ENCODE measurements around the gene PPID. TPM values are rescaled to one million over a fixed set of nuclear protein-coding genes. Genes with fewer than 3 reads are reported as not detected.

The PPID gene
- total and polyA plus RNA-seq, 2 donors (not counting 1 experiment from before 2014, with no cell fraction given): 9.4 to 23.7 TPM

DNA sequence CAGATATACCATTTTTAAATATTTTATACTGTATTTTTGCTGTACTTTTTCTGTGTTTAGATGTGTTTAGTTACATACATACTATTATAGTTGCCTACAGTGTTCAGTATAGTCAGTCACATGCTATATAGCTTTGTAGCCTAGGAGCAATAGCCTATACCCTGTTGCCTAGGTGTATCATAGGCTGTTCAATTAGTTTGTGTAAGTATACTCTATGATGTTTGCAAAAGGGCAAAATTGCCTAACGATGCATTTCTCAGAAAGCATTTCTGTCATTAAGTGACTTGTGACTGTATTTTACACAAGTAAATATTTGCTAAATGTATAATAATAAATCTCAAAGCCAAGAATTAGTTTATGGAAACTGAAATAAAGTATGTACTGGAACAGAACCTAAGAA, 41.6 kb downstream of the PPID start:
- no peaks in the 10 kb centered on the region for H3K4me1 ChIP-seq (ENCODE audit: control insufficient read depth in 2 of 2, insufficient read depth in 2 of 2, low read length in 2 of 2)

GRCh38 chr4:158678767-158679166, 44.4 kb downstream of the PPID start:
- peaks cover 1% of the 10 kb centered on the region for H3K4me1 Mint-ChIP-seq
- Histone ChIP-seq H3K4me1 (ENCODE audit: control insufficient read depth in 2 of 2, insufficient read depth in 2 of 2, low read length in 2 of 2) (no peaks in the 10 kb centered on the region), H3K9me3 (ENCODE audit: control extremely low read depth in 1 of 3, control insufficient read depth in 2 of 3, insufficient read depth in 1 of 3, low read length in 2 of 3) (no peaks in the 10 kb centered on the region), H2AFZ (ENCODE audit: insufficient read depth, low read depth, low read length, poor library complexity, severe bottlenecking) (no peak overlapping the region), H3K36me3 (replicated peaks in 1 of 2; ENCODE audit: control extremely low read depth in 1 of 2, control insufficient read depth in 1 of 2, extremely low read depth in 1 of 2, insufficient read depth in 2 of 2, low read length in 1 of 2) (no peaks in the 10 kb centered on the region), H3K4me3 (ENCODE audit: control extremely low read depth in 1 of 5, extremely low read depth in 1 of 5, insufficient read depth in 1 of 5, low read depth in 2 of 5, low read length in 4 of 5) (no peak overlapping the region), H4K20me1 (ENCODE audit: control insufficient read depth, insufficient read depth, low read length, poor library complexity, severe bottlenecking) (no peaks in the 10 kb centered on the region), H3K79me2 (ENCODE audit: control insufficient read depth, insufficient read depth, low read length) (peaks cover 11% of the 10 kb centered on the region), H3K27ac (ENCODE audit: low read length in 2 of 2) (no peak overlapping the region), H3K9ac (ENCODE audit: low read length) (no peak overlapping the region), H3K4me2 (replicated peaks; ENCODE audit: low read depth, low read length, poor library complexity, severe bottlenecking) (no peak overlapping the region), H3K27me3 (replicated peaks in 1 of 4; ENCODE audit: control extremely low read depth in 1 of 4, control insufficient read depth in 3 of 4, insufficient read depth in 4 of 4, low read length in 3 of 4) (no peaks in the 10 kb centered on the region)
- intact Hi-C loops (cut with micrococcal nuclease): loop anchor here (10.0 kb wide), 1 partner anchor 396 kb away; no protein-coding TSS in a partner anchor
- ATAC-seq (ENCODE audit: low read depth) (no peak), DNase-seq (no peak)
- no peak overlapping the region for H3K4me3 Mint-ChIP-seq
- ChIA-PET POLR2A (no interaction called here), CTCF (interaction anchor here (1.0 kb wide), 1 partner anchor 12 kb away, joined by 3 read pairs; no protein-coding TSS in a partner anchor)
- H3K9me3 Mint-ChIP-seq (ENCODE audit: insufficient read depth): no peaks in the 10 kb centered on the region
- H3K27me3 Mint-ChIP-seq: no peaks in the 10 kb centered on the region
- TF ChIP-seq EZH2 (IDR thresholded peaks at IDR 0.05; ENCODE audit: borderline replicate concordance, insufficient read depth, low read depth, low read length, poor library complexity, severe bottlenecking) (no peak), CTCF (IDR thresholded peaks at IDR 0.05) (no peak)
- no CpG with 5 or more reads among the region's 2 CpGs for WGBS (ENCODE audit: insufficient coverage)
- no peak overlapping the region for H3K27ac Mint-ChIP-seq

More for the DNA sequence above, 41.6 kb downstream of the PPID start:
- no CpG with 5 or more reads among the region's 1 CpG for WGBS (ENCODE audit: insufficient coverage)
- CTCF ChIA-PET: interaction anchor here (1.4 kb wide), 1 partner anchor 15 kb away, joined by 3 read pairs; no protein-coding TSS in a partner anchor
- Histone ChIP-seq H3K4me2 (replicated peaks; ENCODE audit: low read depth, low read length, poor library complexity, severe bottlenecking) (no peak overlapping the region), H4K20me1 (ENCODE audit: control insufficient read depth, insufficient read depth, low read length, poor library complexity, severe bottlenecking) (no peaks in the 10 kb centered on the region), H3K27ac (ENCODE audit: low read length in 2 of 2) (no peak overlapping the region), H3K27me3 (replicated peaks in 1 of 4; ENCODE audit: control extremely low read depth in 1 of 4, control insufficient read depth in 3 of 4, insufficient read depth in 4 of 4, low read length in 3 of 4) (no peaks in the 10 kb centered on the region), H3K36me3 (replicated peaks in 1 of 2; ENCODE audit: control extremely low read depth in 1 of 2, control insufficient read depth in 1 of 2, extremely low read depth in 1 of 2, insufficient read depth in 2 of 2, low read length in 1 of 2) (peaks cover 1 to 4% of the 10 kb centered on the region in 2 experiments), H3K9ac (ENCODE audit: low read length) (no peak overlapping the region), H3K79me2 (ENCODE audit: control insufficient read depth, insufficient read depth, low read length) (peaks cover 4% of the 10 kb centered on the region), H2AFZ (ENCODE audit: insufficient read depth, low read depth, low read length, poor library complexity, severe bottlenecking) (no peak overlapping the region), H3K9me3 (ENCODE audit: control extremely low read depth in 1 of 3, control insufficient read depth in 2 of 3, insufficient read depth in 1 of 3, low read length in 2 of 3) (no peaks in the 10 kb centered on the region), H3K4me3 (ENCODE audit: control extremely low read depth in 1 of 5, extremely low read depth in 1 of 5, insufficient read depth in 1 of 5, low read depth in 2 of 5, low read length in 4 of 5) (no peak overlapping the region)
- TF ChIP-seq CTCF (IDR thresholded peaks at IDR 0.05) (no peak), EZH2 (IDR thresholded peaks at IDR 0.05; ENCODE audit: borderline replicate concordance, insufficient read depth, low read depth, low read length, poor library complexity, severe bottlenecking) (no peak)
- intact Hi-C loops (cut with micrococcal nuclease): no loop called here
- POLR2A ChIA-PET: no interaction called here
- H3K27me3 Mint-ChIP-seq: no peaks in the 10 kb centered on the region
- no peaks in the 10 kb centered on the region for H3K4me1 Mint-ChIP-seq
- ATAC-seq (ENCODE audit: low read depth) (no peak), DNase-seq (no peak)
- no peak overlapping the region for H3K4me3 Mint-ChIP-seq
- H3K9me3 Mint-ChIP-seq (ENCODE audit: insufficient read depth): no peaks in the 10 kb centered on the region
- no peak overlapping the region for H3K27ac Mint-ChIP-seq

Measured in B cell (primary cell).